NCI-H2196 treated with DMSO at 0.1 percent for 48 hours (cell line): ENCODE data around the gene CDK9.
"Not testable (repeated sequence)": the region's sequence is repeated elsewhere in the genome, so short reads cannot be mapped to it uniquely, and the experiment has no call there.

ENCODE experiments used
- DNase-seq: peaks from one replicate; lab custom pipeline; 2025; ENCODE audit not compliant: unreplicated experiment; lab: John Stamatoyannopoulos, UW

The CDK9 gene

DNA sequence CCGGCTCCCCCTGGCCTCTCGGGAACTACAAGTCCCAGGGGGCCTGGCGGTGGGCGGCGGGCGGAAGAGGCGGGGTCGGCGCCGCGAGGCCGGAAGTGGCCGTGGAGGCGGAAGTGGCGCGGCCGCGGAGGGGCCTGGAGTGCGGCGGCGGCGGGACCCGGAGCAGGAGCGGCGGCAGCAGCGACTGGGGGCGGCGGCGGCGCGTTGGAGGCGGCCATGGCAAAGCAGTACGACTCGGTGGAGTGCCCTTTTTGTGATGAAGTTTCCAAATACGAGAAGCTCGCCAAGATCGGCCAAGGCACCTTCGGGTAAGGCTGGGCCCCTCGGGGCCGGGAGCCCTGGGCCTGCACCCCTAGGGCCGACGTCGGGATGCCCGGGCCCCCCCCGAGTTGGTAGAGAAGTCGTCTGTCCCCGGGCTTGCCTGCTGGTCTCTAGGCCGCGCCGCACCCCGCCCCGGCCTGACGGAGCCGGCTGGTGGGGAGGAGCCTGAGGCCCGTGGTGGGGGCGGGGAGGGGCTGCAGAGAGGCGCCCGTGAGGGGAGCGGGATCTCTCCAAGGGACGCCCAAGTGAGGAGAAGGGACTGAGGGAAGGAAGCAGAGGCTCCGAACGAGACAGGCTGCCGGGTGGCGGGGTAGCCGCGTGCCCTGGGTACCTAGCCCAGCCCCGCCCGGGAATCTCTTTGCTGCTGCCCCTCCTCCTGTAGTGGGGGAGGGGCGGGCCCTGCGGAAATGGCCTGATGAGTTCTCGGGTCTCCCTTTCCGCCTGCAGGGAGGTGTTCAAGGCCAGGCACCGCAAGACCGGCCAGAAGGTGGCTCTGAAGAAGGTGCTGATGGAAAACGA, at the start of gene CDK9:
TSS of gene CDK9 (plus strand) at position 102 of the 840 bp plus-strand sequence. CDS start at position 217, 115 bp downstream.
- peak; percentile 84 for DNase-seq

DNA sequence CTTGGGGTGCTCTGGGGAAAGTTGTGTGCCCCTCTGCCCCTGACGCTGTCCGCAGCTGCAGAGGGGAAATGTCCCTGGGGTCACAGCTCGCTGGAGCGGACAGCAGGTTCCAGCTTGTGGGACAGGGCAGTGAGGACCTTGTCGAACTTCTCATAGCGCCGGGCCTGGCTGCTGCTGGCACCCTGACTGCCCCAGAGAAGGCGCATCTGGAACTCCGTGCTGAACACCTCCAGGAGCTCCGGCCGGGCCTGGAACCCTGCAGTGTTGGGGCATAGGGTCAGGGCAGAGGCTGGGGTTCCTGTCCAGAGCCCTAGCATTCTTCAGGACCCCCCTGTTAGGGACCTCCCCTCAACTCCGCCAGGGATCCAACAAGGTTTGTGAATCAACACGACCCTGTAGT, 47.2 kb upstream of the CDK9 start:
- DNase-seq = no peak

DNA sequence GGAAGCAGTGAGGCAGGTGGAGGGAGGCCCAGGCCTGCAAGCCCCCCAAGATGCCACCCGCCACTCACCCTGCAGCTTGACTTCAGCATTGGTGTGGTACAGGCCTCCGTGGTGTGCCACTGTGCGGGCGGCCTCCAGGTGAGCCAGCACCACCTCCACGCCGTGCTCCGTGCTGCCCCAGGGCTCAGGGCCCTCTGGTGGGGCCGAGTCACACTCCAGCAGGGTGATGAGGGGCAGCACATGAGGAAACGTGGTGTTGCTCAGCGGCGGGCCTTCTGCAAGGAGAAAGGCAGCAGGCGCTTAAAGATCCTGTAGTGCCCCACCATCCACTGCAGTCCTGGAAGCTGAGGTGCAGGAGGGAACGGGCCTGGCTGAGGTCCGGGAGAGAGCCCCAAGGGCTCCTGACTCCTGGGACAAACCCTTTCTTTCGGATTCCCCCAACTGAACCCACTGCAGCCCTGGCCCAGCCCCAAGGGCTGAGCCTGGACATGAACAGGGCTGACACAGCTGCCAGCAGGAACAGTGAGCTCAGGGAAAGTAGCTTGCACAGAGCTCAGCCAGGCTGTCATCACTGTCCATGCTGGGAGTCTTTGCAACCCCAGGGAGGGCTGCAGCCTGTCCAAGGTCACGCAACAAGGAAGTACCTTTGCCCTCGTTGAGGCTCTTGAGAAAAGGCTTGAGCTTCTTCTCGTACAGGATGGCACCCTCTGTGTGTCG, 46.1 kb upstream of the CDK9 start:
- no peak for DNase-seq

DNA sequence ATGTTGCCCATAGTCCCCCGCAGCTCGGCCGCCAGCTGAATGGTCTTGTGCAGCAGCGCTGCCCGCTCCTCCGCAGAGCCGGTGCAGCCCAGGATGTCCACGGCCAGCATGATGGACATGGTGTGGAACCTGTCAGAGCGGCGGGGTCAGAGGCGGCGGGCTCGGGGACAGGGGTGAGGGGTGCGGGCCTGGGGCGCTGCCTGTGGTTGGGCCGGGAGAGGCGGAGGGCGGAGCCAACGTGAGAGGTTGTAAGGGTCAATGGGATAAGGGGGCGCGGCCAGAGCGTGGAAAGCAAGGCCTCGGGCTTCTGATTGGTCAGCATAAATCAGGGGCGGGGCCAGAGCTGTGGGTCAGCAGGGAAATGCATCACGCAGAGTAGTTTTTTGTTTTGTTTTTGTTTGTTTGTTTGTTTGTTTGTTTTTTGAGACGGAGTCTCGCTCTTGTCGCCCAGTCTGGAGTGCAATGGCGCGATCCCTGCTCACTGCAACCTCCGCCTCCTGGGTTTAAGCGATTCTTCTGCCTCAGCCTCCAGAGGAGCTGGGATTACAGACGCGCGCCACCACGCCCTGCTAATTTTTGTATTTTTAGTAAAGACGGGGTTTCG, 43.9 kb upstream of the CDK9 start:
- no peak for DNase-seq

DNA sequence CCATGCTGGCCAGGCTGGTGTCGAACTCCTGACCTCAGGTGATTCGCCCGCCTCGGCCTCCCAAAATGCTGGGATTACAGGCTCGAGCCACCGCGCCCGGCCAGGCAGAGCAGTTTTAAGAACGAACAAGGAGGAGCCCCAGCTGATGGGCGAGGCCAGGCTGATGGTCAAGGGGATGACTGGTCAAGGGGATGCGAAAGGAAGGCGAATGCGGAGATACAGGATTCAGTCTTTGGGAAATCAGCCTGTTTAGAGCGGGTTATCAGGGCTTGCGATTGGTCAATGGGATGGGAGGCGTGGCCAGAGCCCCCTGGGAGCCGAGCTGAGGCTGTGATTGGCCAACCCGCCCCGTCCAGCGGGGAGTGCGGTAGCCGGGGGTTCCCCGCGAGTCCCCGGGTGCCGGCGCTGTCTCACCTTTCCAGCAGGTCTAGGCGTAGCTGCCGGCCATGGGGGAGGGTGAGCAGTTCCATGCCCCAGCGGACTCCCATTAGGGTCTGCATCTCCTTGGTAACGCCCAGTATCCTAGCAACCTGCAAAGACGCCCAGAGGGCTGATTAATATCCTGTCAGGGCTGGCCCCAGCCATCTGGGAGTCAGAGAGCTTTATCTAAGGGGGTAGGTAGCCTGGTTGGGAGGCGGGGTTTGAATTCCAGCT, 43.3 kb upstream of the CDK9 start:
- DNase-seq = no peak

DNA sequence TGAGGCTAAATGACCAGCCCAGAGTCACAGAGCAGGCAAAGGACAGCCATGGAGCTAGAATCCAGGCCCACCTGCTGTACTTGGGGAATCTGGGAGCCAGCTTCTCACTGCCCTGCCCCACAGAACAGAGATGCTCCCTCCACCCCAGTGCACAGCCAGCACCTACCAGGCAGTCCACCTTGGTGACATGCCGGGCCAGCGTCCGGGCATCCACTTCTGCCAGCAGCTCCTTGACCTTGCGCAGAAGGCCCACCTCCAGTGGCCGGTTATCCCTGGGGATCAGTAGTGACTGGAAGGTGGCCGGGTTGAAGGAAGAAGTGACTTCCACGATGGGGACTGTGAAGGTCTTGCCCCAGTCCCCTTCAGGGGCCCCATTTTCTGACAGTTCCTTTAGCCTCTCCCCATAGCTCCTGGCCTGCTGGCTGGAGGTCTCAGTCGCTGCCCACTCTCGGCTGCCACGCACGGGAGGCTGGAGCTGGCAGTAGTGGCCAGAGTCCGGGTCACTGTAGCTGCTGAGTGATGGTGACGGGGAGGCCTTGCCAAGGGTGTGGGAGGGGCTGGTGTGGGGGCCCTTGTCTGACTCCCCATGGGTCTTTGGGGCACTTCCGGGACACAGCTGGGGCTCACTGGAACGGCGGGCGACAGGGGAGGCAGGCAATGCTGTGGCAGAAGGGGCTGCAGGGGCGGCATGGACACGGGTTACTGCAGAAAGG, 41.3 kb upstream of the CDK9 start:
- no peak for DNase-seq

DNA sequence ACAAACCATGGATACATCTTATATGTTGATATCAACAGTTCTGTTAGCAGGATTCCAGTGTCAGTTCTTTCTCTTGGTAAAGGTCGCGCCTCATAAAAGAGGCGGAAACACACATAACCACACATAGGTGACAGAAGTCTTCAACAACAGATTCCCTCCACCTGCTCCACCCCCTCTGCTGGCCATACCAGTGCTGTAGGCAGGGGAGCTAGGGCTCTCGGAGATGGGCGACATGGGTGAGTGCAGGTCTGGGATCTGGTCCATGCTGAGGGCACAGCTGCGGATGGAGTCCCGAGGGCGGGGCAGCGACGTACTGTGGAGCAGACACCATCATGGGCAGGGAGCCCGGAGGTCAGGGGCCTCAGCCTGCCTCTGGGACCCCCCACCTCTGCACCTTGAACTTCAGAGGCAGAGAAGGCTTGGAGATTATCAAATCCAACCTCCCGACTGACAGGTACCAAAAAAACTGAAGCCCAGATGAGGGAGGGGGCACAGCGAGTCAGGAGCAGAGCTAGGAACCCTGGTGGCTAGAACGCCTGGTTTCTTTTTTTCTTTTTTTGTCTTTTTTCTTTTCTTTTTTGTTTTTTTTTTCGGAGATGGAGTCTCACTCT, 38.8 kb upstream of the CDK9 start:
- no peak for DNase-seq

DNA sequence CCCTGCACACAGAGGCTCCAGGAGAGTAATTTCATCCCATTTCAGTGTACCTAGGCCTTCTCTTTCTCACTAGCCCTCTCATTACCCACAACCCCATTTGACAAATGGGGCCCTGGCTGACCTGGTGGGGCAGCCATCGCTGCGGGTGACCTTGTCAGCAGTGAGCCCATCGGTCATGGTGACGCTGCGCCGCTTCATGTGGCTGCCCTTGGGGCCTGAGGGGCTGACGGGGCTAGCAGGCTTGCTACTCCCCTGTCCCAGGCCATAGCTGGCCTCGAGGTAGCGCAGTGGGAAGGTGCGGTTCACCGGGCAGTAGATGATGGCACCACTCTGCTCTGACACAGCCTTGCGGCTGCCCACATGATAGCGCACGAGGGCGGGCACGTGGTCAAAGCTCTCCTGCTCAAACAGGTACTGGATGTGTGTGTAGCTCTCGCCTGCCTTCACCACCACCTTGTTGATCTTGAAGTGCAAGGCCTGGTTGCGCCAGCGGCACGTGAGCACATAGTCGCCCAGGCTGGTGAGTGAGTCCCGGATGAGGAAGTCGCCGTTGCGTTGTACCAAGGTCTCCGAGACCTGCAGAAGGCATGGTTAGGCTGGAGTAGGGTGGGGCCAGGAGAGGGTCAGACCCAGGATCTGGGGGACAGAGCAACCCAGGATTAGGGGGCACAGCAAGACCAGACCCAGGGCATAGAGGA, 36.6 kb upstream of the CDK9 start:
- no peak for DNase-seq

DNA sequence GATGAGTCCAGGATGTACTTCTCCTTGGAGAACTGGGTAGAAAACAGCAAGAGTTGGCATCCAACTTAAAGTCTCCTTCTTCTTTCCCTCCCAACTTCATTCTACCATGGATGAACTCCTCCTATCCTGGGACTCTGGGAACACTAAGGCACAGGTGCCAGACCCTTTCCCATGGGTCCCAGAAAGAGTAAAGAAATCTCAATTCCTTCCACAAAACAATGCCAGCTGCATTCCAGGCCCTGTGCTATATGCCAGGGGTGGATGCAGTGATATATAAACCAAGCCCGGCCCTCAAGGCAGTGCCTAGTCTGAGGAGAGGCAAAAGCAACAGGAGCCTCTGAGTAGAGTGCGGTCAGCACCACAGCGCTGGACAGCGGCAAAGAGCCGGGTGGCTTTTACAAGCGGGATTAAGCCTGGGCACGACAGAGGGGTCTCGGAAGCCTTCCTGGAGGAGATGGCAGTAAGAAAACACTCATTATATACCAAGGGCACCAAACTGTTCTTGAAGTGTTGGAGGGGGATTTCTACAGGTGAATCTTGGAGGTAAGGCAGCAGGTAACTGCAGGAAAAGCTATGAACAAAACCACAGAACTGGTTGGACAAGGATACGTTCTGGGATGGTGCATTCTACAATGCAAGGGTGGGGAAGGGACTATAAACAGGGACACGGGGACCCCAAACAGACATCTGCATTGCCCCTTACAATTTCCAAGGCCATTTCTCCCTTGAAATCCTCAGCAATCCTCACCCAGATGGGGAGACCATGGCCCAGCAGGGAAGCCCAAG, 34.4 kb upstream of the CDK9 start:
- DNase-seq = no peak

DNA sequence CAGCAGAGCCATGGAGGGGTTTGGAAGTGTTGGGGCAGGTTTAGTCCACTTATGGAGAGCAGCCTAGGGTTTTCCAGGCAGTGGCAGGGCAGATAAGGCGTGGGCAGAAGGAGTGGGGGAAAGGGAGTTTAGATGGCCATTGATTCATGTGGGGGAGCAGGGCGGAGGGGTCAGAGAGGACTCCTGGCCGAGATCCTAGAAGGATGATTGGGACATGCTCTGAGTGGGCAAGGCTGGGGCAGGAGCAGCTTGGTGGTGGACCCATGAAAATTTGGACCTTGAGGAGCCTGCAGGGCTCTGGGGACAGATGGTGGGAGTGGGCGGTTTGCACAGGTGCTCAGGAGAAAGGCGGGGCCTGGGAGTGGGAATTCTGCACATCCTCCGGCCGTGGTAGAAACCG, 32.7 kb upstream of the CDK9 start:
- DNase-seq = no peak

DNA sequence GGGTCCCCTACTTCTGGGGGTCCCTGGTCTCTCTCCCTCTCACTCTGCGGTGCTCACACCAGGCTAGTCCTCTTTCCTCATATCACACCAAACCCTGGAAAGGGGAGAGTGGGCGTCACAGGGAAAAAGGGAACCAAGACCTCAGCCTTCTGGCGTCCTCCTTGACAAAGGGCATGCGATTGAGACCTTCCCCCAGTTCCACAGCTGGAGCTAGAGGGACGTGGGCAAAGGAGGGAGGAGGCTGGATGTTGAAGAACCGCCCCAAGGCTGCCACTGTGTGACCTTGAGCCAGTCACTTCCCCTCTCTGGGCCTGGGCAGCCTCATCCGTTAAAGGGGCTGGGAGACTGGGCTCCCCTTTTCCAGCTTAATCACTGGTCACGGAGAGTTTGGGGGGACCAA, 32.2 kb upstream of the CDK9 start:
- no peak for DNase-seq

DNA sequence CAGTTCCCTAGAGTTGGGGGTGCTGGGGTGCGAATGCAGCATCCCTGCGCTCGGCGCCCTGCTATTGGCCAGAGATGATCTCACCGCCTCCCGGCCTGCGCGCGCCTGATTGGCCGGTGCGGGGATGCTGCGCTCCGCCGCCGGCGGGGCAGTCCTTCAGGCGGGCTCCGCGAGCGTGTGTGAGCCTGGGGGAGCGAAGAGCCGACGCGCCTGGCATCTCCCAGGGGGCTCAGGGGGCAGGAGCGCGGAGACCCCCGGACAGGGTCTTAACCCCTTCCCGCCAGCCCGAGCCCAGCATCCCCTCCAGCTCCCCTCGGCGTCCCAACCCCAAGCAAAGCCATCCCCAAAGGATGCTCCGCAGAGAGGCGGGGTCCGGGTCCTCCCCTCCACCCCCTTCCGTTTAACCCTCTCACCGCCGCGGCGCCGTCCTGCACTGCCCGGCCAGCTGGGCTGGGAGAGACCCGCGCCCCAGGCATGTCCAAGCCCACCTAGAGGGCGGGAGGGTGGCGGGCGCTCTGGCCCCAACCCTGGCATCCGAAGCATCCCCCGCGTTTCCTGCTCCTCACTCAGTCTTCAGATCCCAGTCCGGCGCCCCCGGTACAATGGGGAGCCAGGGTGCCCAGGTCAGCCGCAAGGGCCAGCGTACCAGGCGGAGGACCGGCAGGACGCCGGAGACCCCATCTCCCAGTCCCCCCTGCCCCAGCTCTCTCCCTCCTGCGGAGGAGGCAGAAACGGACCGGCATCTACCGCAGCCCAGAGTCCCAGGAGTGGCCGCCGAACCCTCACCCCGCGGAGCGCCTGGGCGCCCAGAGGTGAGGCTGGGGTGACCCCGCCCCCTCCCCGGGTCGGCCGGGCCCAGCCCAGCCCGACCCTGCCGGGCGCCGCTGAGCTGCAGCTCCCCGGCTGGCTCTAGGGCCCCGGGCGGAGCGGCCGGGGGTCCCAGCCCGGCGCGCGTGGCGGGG, 31.5 kb upstream of the CDK9 start:
- peak; percentile 20 for DNase-seq

DNA sequence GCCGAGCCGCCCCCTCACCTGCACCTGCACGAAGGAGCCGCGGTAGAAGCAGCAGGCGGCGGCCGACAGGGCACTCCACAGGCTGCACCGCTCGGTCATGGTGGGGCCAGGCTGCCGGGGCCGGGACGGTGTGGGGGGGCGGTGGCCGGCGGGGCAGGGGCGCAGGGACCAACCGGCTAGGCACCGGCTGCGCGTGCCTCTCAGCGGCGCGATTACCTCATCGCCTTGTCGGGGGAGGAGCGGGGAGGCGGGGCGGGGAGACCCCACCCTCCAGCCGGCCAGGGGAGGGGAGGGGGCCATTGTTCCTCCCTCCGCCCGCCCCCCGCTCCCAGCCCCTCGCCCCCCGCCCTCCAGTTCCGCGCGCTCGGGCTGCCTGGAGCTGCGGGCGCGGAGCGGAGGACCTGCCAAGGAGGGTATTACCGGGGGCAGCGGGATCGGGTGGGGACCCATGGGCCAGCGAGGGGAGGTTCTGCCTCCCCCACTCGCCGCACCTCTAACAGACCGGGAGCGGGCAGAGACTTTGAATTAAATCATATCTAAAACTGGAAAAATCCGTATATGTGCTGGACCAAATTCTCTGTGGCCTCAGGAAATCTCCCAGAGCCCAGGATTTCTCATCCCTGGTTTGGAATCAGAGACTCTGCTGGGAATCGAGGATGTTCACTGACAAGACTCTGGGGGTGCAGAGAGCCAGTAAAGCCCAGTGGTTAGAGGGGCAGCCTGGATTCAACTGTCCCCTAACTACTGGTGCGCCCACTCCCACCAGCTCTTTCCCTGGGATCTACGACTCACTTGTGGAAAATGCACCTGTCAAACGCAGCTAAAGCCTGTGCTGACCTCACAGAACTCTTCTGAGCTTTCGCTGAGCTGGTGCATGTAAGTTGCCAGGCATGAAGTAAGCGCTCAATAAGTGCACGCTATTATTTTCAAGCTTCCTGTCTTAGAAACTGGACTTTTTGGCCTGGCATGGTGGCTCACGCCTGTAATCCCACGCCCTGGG, 30.5 kb upstream of the CDK9 start:
- DNase-seq = no peak

DNA sequence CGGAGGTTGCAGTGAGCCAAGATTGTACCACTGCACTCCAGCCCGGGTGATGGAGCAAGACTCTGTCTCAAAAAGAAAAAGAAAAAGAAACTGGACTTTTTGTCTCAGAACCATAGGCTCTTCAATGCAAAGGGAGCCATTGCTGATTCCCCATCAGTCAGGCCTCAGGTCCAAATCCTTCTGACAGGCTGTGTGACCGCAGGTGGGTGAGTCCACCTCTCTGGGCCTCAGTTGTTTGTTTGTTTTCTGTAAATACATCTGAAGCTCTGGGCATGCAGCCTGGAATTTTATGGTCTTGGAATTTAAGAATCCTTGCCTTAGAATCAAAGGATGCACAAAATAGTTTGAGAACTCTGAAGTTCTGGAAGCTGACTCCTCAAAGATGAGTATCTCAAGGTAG, 29.6 kb upstream of the CDK9 start:
- DNase-seq = no peak

DNA sequence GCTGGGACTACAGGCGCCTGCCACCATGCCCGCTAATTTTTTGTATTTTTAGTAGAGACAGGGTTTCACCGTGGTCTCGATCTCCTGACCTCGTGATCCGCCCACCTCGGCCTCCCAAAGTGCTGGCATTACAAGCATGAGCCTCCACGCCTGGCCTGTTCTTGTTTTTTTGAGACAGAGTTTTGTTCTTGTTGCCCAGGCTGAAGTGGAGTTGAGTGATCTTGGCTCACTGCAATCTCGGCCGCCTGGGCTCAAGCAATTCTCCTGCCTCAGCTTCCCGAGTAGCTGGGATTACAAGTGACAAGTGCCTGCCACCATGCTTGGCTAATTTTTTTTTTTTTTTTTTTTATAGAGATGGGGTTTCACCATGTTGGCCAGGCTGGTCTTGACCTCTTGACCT, 29.1 kb upstream of the CDK9 start:
- DNase-seq = not testable (repeated sequence)

DNA sequence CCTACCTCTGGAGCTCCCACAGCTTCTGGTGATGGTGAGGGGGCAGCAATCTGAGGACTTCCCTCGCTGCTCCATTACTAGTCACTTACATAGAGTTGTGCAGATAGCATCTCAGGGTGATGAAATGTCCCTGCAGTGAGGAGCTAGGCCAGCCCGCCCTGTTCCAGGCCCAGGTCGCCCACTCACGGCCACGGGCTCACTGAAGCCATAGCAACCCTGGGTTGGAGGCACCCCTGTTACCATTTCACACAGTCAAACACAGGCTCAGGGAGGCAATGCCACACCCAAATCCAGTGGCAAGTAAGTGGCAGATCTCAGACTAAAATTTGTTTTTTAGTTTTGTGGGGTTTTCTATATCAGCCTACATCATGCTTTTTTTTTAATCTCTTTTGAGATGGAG, 27.0 kb upstream of the CDK9 start:
- DNase-seq = no peak

DNA sequence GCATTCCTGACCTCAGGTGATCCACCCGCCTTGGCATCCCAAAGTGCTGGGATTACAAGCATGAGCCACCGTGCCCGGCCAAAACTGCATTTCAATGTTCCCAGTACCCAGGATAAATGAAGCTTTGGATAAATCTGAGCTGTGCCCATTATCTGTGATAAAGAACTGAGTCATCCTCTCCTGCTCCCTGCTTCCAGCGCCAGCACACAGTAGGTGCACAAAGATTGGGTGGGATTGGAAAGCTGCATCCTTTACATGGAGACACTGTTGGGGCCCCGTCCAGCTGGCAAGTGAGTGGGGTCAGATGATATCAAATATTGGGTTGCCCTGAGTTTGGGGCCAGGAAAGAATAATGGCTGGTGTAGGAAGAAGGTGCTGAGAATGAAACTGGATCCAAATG, 24.8 kb upstream of the CDK9 start:
- no peak for DNase-seq
